ENCODE results near the gene GTF2IRD1.

GTF2IRD1 gene

GRCh38 chr7:74464931-74465886 lies 11.5 kb downstream of the GTF2IRD1 start:
- H3K36me3 ChIP-seq (ENCODE audit: control insufficient read depth in 1 of 2, insufficient read depth in 2 of 2, low read length in 2 of 2) = no peaks in the 10 kb centered on the region
- no peak overlapping the region for H3K27ac ChIP-seq (ENCODE audit: low read depth, low read length)
- H3K9me3 ChIP-seq (ENCODE audit: control insufficient read depth in 1 of 2, low read length in 2 of 2) = no peaks in the 10 kb centered on the region
- H3K9ac ChIP-seq (ENCODE audit: low read depth in 1 of 2, low read length in 2 of 2) = no peak overlapping the region
- H3K27me3 ChIP-seq (ENCODE audit: control insufficient read depth in 1 of 2, insufficient read depth in 2 of 2, low read length in 2 of 2) = no peaks in the 10 kb centered on the region
- H3K4me3 ChIP-seq (ENCODE audit: low read depth in 1 of 2, low read length in 2 of 2) = no peak overlapping the region
- H3K4me1 ChIP-seq (ENCODE audit: control insufficient read depth in 1 of 2, insufficient read depth in 2 of 2, low read length in 2 of 2) = peaks cover 8 to 9% of the 10 kb centered on the region in 2 donors

- H3K27me3 ChIP-seq (ENCODE audit: control insufficient read depth in 1 of 2, insufficient read depth in 2 of 2, low read length in 2 of 2) = no peaks in the 10 kb centered on the region
- peaks cover 8 to 9% of the 10 kb centered on the region in 2 donors for H3K4me1 ChIP-seq (ENCODE audit: control insufficient read depth in 1 of 2, insufficient read depth in 2 of 2, low read length in 2 of 2)
- H3K9me3 ChIP-seq (ENCODE audit: control insufficient read depth in 1 of 2, low read length in 2 of 2) = no peaks in the 10 kb centered on the region
- no peak overlapping the region for H3K4me3 ChIP-seq (ENCODE audit: low read depth in 1 of 2, low read length in 2 of 2)
- no peak overlapping the region for H3K27ac ChIP-seq (ENCODE audit: low read depth, low read length)
- H3K9ac ChIP-seq (ENCODE audit: low read depth in 1 of 2, low read length in 2 of 2) = no peak overlapping the region
- H3K36me3 ChIP-seq (ENCODE audit: control insufficient read depth in 1 of 2, insufficient read depth in 2 of 2, low read length in 2 of 2) = no peaks in the 10 kb centered on the region
These were observed 12.6 kb downstream of the GTF2IRD1 start for GRCh38 chr7:74466196-74466813.

- Histone ChIP-seq H3K9me3 (ENCODE audit: control insufficient read depth in 1 of 2, low read length in 2 of 2) (no peaks in the 10 kb centered on the region), H3K9ac (ENCODE audit: low read depth in 1 of 2, low read length in 2 of 2) (no peak overlapping the region), H3K36me3 (ENCODE audit: control insufficient read depth in 1 of 2, insufficient read depth in 2 of 2, low read length in 2 of 2) (no peaks in the 10 kb centered on the region), H3K4me3 (ENCODE audit: low read depth in 1 of 2, low read length in 2 of 2) (no peak overlapping the region), H3K27ac (ENCODE audit: low read depth, low read length) (no peak overlapping the region), H3K4me1 (ENCODE audit: control insufficient read depth in 1 of 2, insufficient read depth in 2 of 2, low read length in 2 of 2) (peaks cover 8 to 9% of the 10 kb centered on the region in 2 donors), H3K27me3 (ENCODE audit: control insufficient read depth in 1 of 2, insufficient read depth in 2 of 2, low read length in 2 of 2) (no peaks in the 10 kb centered on the region)
These were observed 14.2 kb downstream of the GTF2IRD1 start for GRCh38 chr7:74467876-74468275.

DNA sequence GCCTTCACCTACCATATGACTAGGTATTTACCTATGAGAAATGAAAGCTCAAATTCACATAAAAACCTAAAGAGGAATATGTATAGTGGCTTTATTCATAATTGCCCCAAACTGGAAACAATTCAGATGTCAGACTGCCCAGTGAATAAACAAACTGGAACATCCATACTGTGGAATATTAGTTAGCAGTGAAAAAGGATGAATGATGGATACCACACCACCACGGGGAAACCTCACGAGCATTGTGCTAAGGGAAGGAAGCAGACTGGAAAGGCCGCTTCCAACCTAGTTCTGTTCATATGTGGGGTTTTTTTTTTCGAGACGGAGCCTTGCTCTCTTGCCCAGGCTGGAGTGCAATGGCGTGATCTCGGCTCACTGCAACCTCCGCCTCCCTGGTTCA lies 16.8 kb downstream of the GTF2IRD1 start:
- H3K27me3 ChIP-seq (ENCODE audit: control insufficient read depth in 1 of 2, insufficient read depth in 2 of 2, low read length in 2 of 2) = no peaks in the 10 kb centered on the region
- no peaks in the 10 kb centered on the region for H3K36me3 ChIP-seq (ENCODE audit: control insufficient read depth in 1 of 2, insufficient read depth in 2 of 2, low read length in 2 of 2)
- no peak overlapping the region for H3K27ac ChIP-seq (ENCODE audit: low read depth, low read length)
- peaks cover 2 to 5% of the 10 kb centered on the region in 2 donors for H3K4me1 ChIP-seq (ENCODE audit: control insufficient read depth in 1 of 2, insufficient read depth in 2 of 2, low read length in 2 of 2)
- H3K4me3 ChIP-seq (ENCODE audit: low read depth in 1 of 2, low read length in 2 of 2) = no peak overlapping the region
- no peak overlapping the region for H3K9ac ChIP-seq (ENCODE audit: low read depth in 1 of 2, low read length in 2 of 2)
- H3K9me3 ChIP-seq (ENCODE audit: control insufficient read depth in 1 of 2, low read length in 2 of 2) = no peaks in the 10 kb centered on the region

DNA sequence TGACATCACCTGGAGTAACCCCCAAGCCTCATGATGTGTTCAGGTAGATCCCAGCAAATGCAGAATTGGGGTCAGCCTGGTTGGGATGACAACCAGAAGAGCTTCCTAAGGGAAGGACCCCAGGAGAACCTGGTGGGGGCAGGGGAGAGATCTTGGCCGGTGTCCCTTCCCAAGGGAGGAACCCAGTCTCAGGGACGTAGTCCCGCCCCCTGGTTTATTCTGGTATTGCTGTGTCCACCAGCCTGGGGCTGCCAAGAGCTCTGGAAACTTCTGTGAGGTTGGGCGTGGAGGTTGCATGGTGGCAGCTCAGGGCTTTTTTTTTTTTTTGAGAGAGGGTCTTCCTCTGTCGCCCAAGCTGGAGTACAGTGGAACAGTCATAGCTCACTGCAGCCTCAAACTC lies 19.4 kb downstream of the GTF2IRD1 start:
- no peak overlapping the region for H3K9ac ChIP-seq (ENCODE audit: low read depth in 1 of 2, low read length in 2 of 2)
- H3K27ac ChIP-seq (ENCODE audit: low read depth, low read length) = no peak overlapping the region
- H3K36me3 ChIP-seq (ENCODE audit: control insufficient read depth in 1 of 2, insufficient read depth in 2 of 2, low read length in 2 of 2) = no peaks in the 10 kb centered on the region
- H3K27me3 ChIP-seq (ENCODE audit: control insufficient read depth in 1 of 2, insufficient read depth in 2 of 2, low read length in 2 of 2) = no peaks in the 10 kb centered on the region
- H3K9me3 ChIP-seq (ENCODE audit: control insufficient read depth in 1 of 2, low read length in 2 of 2) = no peaks in the 10 kb centered on the region
- H3K4me3 ChIP-seq (ENCODE audit: low read depth in 1 of 2, low read length in 2 of 2) = no peak overlapping the region
- H3K4me1 ChIP-seq (ENCODE audit: control insufficient read depth in 1 of 2, insufficient read depth in 2 of 2, low read length in 2 of 2) = peaks cover 19 to 24% of the 10 kb centered on the region in 2 donors

- H3K27me3 ChIP-seq (ENCODE audit: control insufficient read depth in 1 of 2, insufficient read depth in 2 of 2, low read length in 2 of 2) = no peaks in the 10 kb centered on the region
- peaks cover 20 to 30% of the 10 kb centered on the region in 2 donors for H3K4me1 ChIP-seq (ENCODE audit: control insufficient read depth in 1 of 2, insufficient read depth in 2 of 2, low read length in 2 of 2)
- no peak overlapping the region for H3K27ac ChIP-seq (ENCODE audit: low read depth, low read length)
- H3K36me3 ChIP-seq (ENCODE audit: control insufficient read depth in 1 of 2, insufficient read depth in 2 of 2, low read length in 2 of 2) = no peaks in the 10 kb centered on the region
- no peak overlapping the region for H3K9ac ChIP-seq (ENCODE audit: low read depth in 1 of 2, low read length in 2 of 2)
- H3K4me3 ChIP-seq (ENCODE audit: low read depth in 1 of 2, low read length in 2 of 2) = no peak overlapping the region
- H3K9me3 ChIP-seq (ENCODE audit: control insufficient read depth in 1 of 2, low read length in 2 of 2) = no peaks in the 10 kb centered on the region
These were observed 20.7 kb downstream of the GTF2IRD1 start for GRCh38 chr7:74474271-74474865.

- Histone ChIP-seq H3K27ac (ENCODE audit: low read depth, low read length) (no peak overlapping the region), H3K36me3 (ENCODE audit: control insufficient read depth in 1 of 2, insufficient read depth in 2 of 2, low read length in 2 of 2) (no peaks in the 10 kb centered on the region), H3K4me1 (ENCODE audit: control insufficient read depth in 1 of 2, insufficient read depth in 2 of 2, low read length in 2 of 2) (peaks cover 28 to 40% of the 10 kb centered on the region in 2 donors)
These were observed 21.7 kb downstream of the GTF2IRD1 start for GRCh38 chr7:74475243-74475986.

GRCh38 chr7:74475987-74476350 lies 22.3 kb downstream of the GTF2IRD1 start:
- Histone ChIP-seq H3K27me3 (ENCODE audit: control insufficient read depth in 1 of 2, insufficient read depth in 2 of 2, low read length in 2 of 2) (no peaks in the 10 kb centered on the region), H3K27ac (ENCODE audit: low read depth, low read length) (no peak overlapping the region), H3K4me3 (ENCODE audit: low read depth in 1 of 2, low read length in 2 of 2) (no peak overlapping the region), H3K36me3 (ENCODE audit: control insufficient read depth in 1 of 2, insufficient read depth in 2 of 2, low read length in 2 of 2) (no peaks in the 10 kb centered on the region), H3K9ac (ENCODE audit: low read depth in 1 of 2, low read length in 2 of 2) (no peak overlapping the region), H3K4me1 (ENCODE audit: control insufficient read depth in 1 of 2, insufficient read depth in 2 of 2, low read length in 2 of 2) (peaks cover 28 to 44% of the 10 kb centered on the region in 2 donors), H3K9me3 (ENCODE audit: control insufficient read depth in 1 of 2, low read length in 2 of 2) (no peaks in the 10 kb centered on the region)

More at GRCh38 chr7:74475243-74475986, 21.7 kb downstream of the GTF2IRD1 start:
- no peak overlapping the region for H3K4me3 ChIP-seq (ENCODE audit: low read depth in 1 of 2, low read length in 2 of 2)
- H3K27me3 ChIP-seq (ENCODE audit: control insufficient read depth in 1 of 2, insufficient read depth in 2 of 2, low read length in 2 of 2) = no peaks in the 10 kb centered on the region
- H3K9me3 ChIP-seq (ENCODE audit: control insufficient read depth in 1 of 2, low read length in 2 of 2) = no peaks in the 10 kb centered on the region
- H3K9ac ChIP-seq (ENCODE audit: low read depth in 1 of 2, low read length in 2 of 2) = no peak overlapping the region

- peaks cover 28 to 45% of the 10 kb centered on the region in 2 donors for H3K4me1 ChIP-seq (ENCODE audit: control insufficient read depth in 1 of 2, insufficient read depth in 2 of 2, low read length in 2 of 2)
These were observed 22.9 kb downstream of the GTF2IRD1 start for GRCh38 chr7:74476626-74477025.

More at GRCh38 chr7:74476626-74477025, 22.9 kb downstream of the GTF2IRD1 start:
- Histone ChIP-seq H3K9ac (ENCODE audit: low read depth in 1 of 2, low read length in 2 of 2) (no peak overlapping the region), H3K36me3 (ENCODE audit: control insufficient read depth in 1 of 2, insufficient read depth in 2 of 2, low read length in 2 of 2) (no peaks in the 10 kb centered on the region), H3K4me3 (ENCODE audit: low read depth in 1 of 2, low read length in 2 of 2) (no peak overlapping the region), H3K27ac (ENCODE audit: low read depth, low read length) (no peak overlapping the region), H3K27me3 (ENCODE audit: control insufficient read depth in 1 of 2, insufficient read depth in 2 of 2, low read length in 2 of 2) (no peaks in the 10 kb centered on the region), H3K9me3 (ENCODE audit: control insufficient read depth in 1 of 2, low read length in 2 of 2) (no peaks in the 10 kb centered on the region)

Measured in duodenal mucosa (tissue), 2 donors.